ENCODE results near the gene TTC6. TPM values are rescaled to one million over a fixed set of nuclear protein-coding genes. Genes with fewer than 3 reads are reported as not detected.

The TTC6 gene
- total RNA-seq, 1 donor from 2014 or later = 4.4 TPM

DNA sequence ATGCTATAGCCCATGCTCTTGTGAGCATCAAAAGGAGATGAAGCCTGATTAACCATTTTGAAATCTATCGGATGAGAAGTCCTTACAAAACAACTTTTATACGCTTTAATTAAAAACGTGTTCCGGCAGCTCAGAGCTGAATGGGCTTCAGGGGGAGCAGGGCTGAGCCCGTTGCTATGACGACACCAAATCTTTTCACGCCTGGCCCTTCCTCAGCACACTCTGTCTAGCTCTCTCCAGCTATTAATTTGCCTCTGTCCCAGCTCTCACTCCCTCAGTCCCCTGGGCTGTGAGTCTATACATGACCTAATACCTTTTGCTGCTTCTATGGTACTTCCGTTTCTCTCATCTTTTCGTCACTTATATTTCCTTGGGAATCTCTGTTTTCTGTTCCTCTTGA, 16.2 kb upstream of the TTC6 start:
- no peaks in the 10 kb centered on the region for H3K9me3 ChIP-seq
- H3K4me1 ChIP-seq = peaks cover 19% of the 10 kb centered on the region
- no peaks in the 10 kb centered on the region for H3K36me3 ChIP-seq
- H3K27me3 ChIP-seq = peaks cover 9% of the 10 kb centered on the region
- no peak overlapping the region for H3K4me3 ChIP-seq
- no peak overlapping the region for H3K27ac ChIP-seq
- no peak for DNase-seq (ENCODE audit: extremely low spot score in 2 of 2)
- intact Hi-C loops (cut with DNase I) = no loop called here
- TF ChIP-seq POLR2AphosphoS5 (IDR thresholded peaks at IDR 0.05; ENCODE audit: insufficient read depth in 1 of 2, low read depth in 1 of 2) (no peak), POLR2A (IDR thresholded peaks at IDR 0.05) (no peak)
- TF ChIP-seq, protein P1, sequence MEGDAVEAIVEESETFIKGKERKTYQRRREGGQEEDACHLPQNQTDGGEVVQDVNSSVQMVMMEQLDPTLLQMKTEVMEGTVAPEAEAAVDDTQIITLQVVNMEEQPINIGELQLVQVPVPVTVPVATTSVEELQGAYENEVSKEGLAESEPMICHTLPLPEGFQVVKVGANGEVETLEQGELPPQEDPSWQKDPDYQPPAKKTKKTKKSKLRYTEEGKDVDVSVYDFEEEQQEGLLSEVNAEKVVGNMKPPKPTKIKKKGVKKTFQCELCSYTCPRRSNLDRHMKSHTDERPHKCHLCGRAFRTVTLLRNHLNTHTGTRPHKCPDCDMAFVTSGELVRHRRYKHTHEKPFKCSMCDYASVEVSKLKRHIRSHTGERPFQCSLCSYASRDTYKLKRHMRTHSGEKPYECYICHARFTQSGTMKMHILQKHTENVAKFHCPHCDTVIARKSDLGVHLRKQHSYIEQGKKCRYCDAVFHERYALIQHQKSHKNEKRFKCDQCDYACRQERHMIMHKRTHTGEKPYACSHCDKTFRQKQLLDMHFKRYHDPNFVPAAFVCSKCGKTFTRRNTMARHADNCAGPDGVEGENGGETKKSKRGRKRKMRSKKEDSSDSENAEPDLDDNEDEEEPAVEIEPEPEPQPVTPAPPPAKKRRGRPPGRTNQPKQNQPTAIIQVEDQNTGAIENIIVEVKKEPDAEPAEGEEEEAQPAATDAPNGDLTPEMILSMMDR (IDR thresholded peaks at IDR 0.05) = no peak

GRCh38 chr14:37580146-37580545, 15.3 kb upstream of the TTC6 start:
- intact Hi-C loops (cut with DNase I) = no loop called here
- Histone ChIP-seq H3K27me3 (peaks cover 18% of the 10 kb centered on the region), H3K27ac (no peak overlapping the region), H3K36me3 (no peaks in the 10 kb centered on the region), H3K4me1 (peaks cover 25% of the 10 kb centered on the region), H3K4me3 (no peak overlapping the region), H3K9me3 (no peaks in the 10 kb centered on the region)
- TF ChIP-seq POLR2AphosphoS5 (IDR thresholded peaks at IDR 0.05; ENCODE audit: insufficient read depth in 1 of 2, low read depth in 1 of 2) = peak in 1 of 2 donors; percentile 29
- no peak for TF ChIP-seq POLR2A (IDR thresholded peaks at IDR 0.05)
- TF ChIP-seq, protein P1 (IDR thresholded peaks at IDR 0.05) = no peak
- no peak for DNase-seq (ENCODE audit: extremely low spot score in 2 of 2)

DNA sequence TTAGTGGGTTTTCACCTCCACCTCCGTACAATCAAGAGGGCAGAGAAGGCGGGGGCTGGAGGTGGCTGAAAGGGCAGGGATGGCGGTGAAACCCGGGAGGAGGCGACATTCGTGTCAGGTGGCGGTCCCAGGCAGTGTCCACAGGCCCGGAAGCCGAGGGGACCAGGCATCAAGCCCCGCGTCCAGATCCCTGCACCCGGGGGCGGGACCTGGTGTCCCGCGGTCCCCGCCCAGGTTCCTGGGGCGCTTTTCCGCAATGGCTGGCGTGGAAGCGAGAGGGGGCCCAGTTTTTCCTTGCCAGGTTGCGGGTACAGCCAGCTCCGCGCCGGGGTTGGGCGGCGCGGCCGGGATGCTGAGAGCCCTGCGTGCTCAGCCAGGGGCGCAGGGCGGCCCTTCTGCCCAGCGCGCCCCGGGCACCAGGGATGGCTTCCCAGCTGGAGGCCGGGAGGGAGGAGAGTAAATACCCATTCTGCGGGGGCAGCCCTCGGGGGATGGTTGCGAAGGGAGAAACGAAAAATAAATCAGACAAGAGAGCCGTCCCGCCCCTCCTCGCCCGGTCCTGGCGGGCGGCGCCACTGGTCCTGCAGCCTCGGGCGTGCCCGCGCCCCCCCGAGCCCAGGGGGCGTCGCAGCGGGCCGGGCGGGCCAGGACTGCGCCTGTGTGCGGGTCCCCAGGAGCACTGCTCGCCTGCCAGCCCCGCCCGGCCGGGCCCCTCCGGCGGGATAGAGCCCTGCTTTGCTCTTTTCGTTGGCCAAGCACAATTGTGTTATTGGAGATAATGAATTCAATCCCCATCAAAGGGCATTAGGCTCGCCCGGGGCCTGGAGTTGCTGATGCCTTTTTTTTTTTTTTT, 11.8 kb upstream of the TTC6 start:
- peaks cover 37% of the 10 kb centered on the region for H3K4me1 ChIP-seq
- DNase-seq (ENCODE audit: extremely low spot score in 2 of 2) = no peak
- intact Hi-C loops (cut with DNase I) = no loop called here
- TF ChIP-seq, protein P1 (IDR thresholded peaks at IDR 0.05) = no peak
- TF ChIP-seq POLR2AphosphoS5 (IDR thresholded peaks at IDR 0.05; ENCODE audit: insufficient read depth in 1 of 2, low read depth in 1 of 2) (no peak), POLR2A (IDR thresholded peaks at IDR 0.05) (no peak)
- no peaks in the 10 kb centered on the region for H3K36me3 ChIP-seq
- H3K27me3 ChIP-seq = peaks cover 21% of the 10 kb centered on the region
- peak overlapping the region; percentile 34 to 40 for H3K4me3 ChIP-seq
- H3K27ac ChIP-seq = peak overlapping the region; percentile 49
- H3K9me3 ChIP-seq = no peaks in the 10 kb centered on the region

GRCh38 chr14:37584211-37585100, 11.0 kb upstream of the TTC6 start:
- intact Hi-C loops (cut with DNase I) = no loop called here
- H3K27ac ChIP-seq = peak overlapping the region; percentile 49
- TF ChIP-seq POLR2AphosphoS5 (IDR thresholded peaks at IDR 0.05; ENCODE audit: insufficient read depth in 1 of 2, low read depth in 1 of 2) = no peak
- TF ChIP-seq, protein P1 (IDR thresholded peaks at IDR 0.05) = no peak
- no peak for TF ChIP-seq POLR2A (IDR thresholded peaks at IDR 0.05)
- peaks cover 21% of the 10 kb centered on the region for H3K27me3 ChIP-seq
- no peaks in the 10 kb centered on the region for H3K9me3 ChIP-seq
- DNase-seq (ENCODE audit: extremely low spot score in 2 of 2) = no peak
- H3K4me3 ChIP-seq = peak overlapping the region; percentile 22 to 40
- no peaks in the 10 kb centered on the region for H3K36me3 ChIP-seq
- peaks cover 32% of the 10 kb centered on the region for H3K4me1 ChIP-seq

All from vagina (tissue), 2 donors.